Left lobe of liver (tissue), 2 donors: ENCODE measurements around the gene ZHX3. TPM values are rescaled to one million over a fixed set of nuclear protein-coding genes. Genes with fewer than 3 reads are reported as not detected.

Source experiments
- ATAC-seq: fragments of 200-7000 bp; cut with Tn5 transposase; one replicate; pipeline ENCODE4 v1.9.1; 2020; ENCODE audit warnings: mild to moderate bottlenecking, moderate library complexity
- DNase-seq: peaks from one replicate; pipeline ENCODE4 v3.0.0-alpha.2; 2020; ENCODE audit warnings: low spot score
- total RNA-seq: library from RNA; stranded (reverse); gene quantifications from one replicate; pipeline ENCODE4 v1.2.1, GENCODE V29; 2021
- donor health status: DM: no; HTN: no; CAD: no; lungs with moderate emphysema.
- donor health status: DM: no; HTN: yes; CAD: no.

The ZHX3 gene
- total RNA-seq, 1 donor from 2014 or later: 51.4 TPM

- ATAC-seq (no peak), DNase-seq (peak; percentile 34)
Observed at GRCh38 chr20:41176711-41177552, 140.6 kb downstream of the ZHX3 start.

GRCh38 chr20:41175727-41176330 is 141.7 kb downstream of the ZHX3 start:
- no peak for ATAC-seq
- no peak for DNase-seq

- no peak for DNase-seq
Observed at GRCh38 chr20:41175201-41175651, 142.3 kb downstream of the ZHX3 start.

GRCh38 chr20:41174782-41175181 is 142.7 kb downstream of the ZHX3 start:
- DNase-seq: no peak
- ATAC-seq: no peak

More at GRCh38 chr20:41175201-41175651, 142.3 kb downstream of the ZHX3 start:
- ATAC-seq: no peak

- DNase-seq: peak; percentile 42
- ATAC-seq: no peak
Observed at GRCh38 chr20:41174373-41174772, 143.2 kb downstream of the ZHX3 start.

GRCh38 chr20:41173791-41174341 is 143.7 kb downstream of the ZHX3 start:
- ATAC-seq: no peak
- peak; percentile 40 for DNase-seq

- DNase-seq (peak; percentile 81), ATAC-seq (peak; percentile 93)
Observed at GRCh38 chr20:41173161-41173721, 144.3 kb downstream of the ZHX3 start.

- no peak for ATAC-seq
- DNase-seq: peak; percentile 44
Observed at GRCh38 chr20:41172296-41173140, 145.0 kb downstream of the ZHX3 start.

GRCh38 chr20:41171736-41172295 is 145.7 kb downstream of the ZHX3 start:
- ATAC-seq: no peak
- peak; percentile 38 for DNase-seq

GRCh38 chr20:41170386-41171105 is 147.0 kb downstream of the ZHX3 start:
- DNase-seq (no peak), ATAC-seq (no peak)

- DNase-seq (no peak), ATAC-seq (no peak)
Observed at GRCh38 chr20:41169791-41170351, 147.7 kb downstream of the ZHX3 start.

- no peak for ATAC-seq
- DNase-seq: no peak
Observed at GRCh38 chr20:41169162-41169690, 148.3 kb downstream of the ZHX3 start.

GRCh38 chr20:41168281-41169161 is 149.0 kb downstream of the ZHX3 start:
- ATAC-seq: no peak
- DNase-seq: no peak

GRCh38 chr20:41167481-41168253 is 149.9 kb downstream of the ZHX3 start:
- ATAC-seq: no peak
- DNase-seq: no peak

- no peak for ATAC-seq
Observed at GRCh38 chr20:41167118-41167470, 150.4 kb downstream of the ZHX3 start.

GRCh38 chr20:41166201-41167117 is 151.1 kb downstream of the ZHX3 start:
- DNase-seq (no peak), ATAC-seq (no peak)

More at GRCh38 chr20:41167118-41167470, 150.4 kb downstream of the ZHX3 start:
- DNase-seq: no peak
